ENCODE measurements around the gene SPINK1.
"Not testable (repeated sequence)": the region's sequence is repeated elsewhere in the genome, so short reads cannot be mapped to it uniquely, and the experiment has no call there.

SPINK1 gene

DNA sequence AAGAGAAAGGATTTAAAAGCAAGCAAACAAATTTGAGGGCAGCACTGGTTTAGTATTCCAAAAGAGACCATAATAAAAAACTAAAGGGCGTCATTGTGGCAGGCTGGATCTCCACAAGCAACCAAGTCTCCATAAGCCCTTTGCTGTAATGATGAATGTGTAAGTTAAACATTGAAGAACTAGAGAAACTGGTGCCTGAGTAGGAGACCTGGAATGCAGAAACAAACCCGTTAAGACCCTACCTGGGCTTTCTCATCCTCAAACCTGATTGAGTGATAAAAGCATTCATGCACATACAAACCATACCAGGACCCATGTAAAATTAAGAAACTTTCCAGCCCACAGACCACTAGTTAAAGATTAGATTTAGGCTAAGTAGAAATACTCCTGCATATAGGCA is 45.2 kb upstream of the SPINK1 start:
- no peaks in the 10 kb centered on the region for H3K79me2 ChIP-seq (ENCODE audit: low read length)
- H3K36me3 ChIP-seq (replicated peaks; ENCODE audit: low read depth, low read length) = no peaks in the 10 kb centered on the region
- no peak overlapping the region for H3K9ac ChIP-seq (ENCODE audit: low read length)
- H3K27ac ChIP-seq (ENCODE audit: low read length) = no peak overlapping the region
- no peak overlapping the region for H3K4me2 ChIP-seq (ENCODE audit: low read length)
- peaks cover 29% of the 10 kb centered on the region for H3K27me3 ChIP-seq (ENCODE audit: low read depth, low read length)
- TF ChIP-seq, protein P1, sequence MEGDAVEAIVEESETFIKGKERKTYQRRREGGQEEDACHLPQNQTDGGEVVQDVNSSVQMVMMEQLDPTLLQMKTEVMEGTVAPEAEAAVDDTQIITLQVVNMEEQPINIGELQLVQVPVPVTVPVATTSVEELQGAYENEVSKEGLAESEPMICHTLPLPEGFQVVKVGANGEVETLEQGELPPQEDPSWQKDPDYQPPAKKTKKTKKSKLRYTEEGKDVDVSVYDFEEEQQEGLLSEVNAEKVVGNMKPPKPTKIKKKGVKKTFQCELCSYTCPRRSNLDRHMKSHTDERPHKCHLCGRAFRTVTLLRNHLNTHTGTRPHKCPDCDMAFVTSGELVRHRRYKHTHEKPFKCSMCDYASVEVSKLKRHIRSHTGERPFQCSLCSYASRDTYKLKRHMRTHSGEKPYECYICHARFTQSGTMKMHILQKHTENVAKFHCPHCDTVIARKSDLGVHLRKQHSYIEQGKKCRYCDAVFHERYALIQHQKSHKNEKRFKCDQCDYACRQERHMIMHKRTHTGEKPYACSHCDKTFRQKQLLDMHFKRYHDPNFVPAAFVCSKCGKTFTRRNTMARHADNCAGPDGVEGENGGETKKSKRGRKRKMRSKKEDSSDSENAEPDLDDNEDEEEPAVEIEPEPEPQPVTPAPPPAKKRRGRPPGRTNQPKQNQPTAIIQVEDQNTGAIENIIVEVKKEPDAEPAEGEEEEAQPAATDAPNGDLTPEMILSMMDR (IDR thresholded peaks at IDR 0.05; ENCODE audit: low read depth, low read length) = no peak
- TF ChIP-seq EZH2phosphoT487 (IDR thresholded peaks at IDR 0.05; ENCODE audit: low read depth) = no peak
- H2AFZ ChIP-seq (ENCODE audit: low read depth, low read length) = no peak overlapping the region
- H3K4me1 ChIP-seq (ENCODE audit: low read length) = no peaks in the 10 kb centered on the region
- H3K4me3 ChIP-seq (ENCODE audit: low read length) = no peak overlapping the region
- no peaks in the 10 kb centered on the region for H3K9me3 ChIP-seq (ENCODE audit: insufficient read depth, low read length)
- no peaks in the 10 kb centered on the region for H4K20me1 ChIP-seq (ENCODE audit: insufficient read depth, low read length)

DNA sequence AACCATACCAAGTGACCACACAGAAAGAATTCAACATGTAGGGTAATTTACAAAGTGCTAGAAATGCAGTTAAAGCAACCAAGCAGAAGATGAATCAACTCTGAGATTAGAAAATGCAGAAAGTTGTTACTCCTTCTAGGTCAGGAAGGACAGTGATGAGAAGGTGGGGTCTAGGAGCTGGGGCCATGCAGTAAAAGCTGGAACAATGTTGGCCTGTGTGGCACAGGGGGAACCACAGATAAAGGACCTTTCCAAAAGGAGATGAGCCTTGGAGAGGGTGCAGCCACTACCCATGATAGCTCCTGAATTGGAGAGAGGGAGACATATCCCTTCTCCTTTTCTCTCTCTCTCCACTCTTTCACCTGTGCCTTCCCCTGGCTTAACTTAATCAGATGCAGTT is 44.7 kb upstream of the SPINK1 start:
- Histone ChIP-seq H3K4me2 (ENCODE audit: low read length) (no peak overlapping the region), H3K27me3 (ENCODE audit: low read depth, low read length) (peaks cover 29% of the 10 kb centered on the region), H2AFZ (ENCODE audit: low read depth, low read length) (no peak overlapping the region), H3K4me1 (ENCODE audit: low read length) (no peaks in the 10 kb centered on the region), H4K20me1 (ENCODE audit: insufficient read depth, low read length) (no peaks in the 10 kb centered on the region), H3K9ac (ENCODE audit: low read length) (no peak overlapping the region), H3K36me3 (replicated peaks; ENCODE audit: low read depth, low read length) (no peaks in the 10 kb centered on the region), H3K27ac (ENCODE audit: low read length) (no peak overlapping the region), H3K9me3 (ENCODE audit: insufficient read depth, low read length) (no peaks in the 10 kb centered on the region), H3K4me3 (ENCODE audit: low read length) (no peak overlapping the region), H3K79me2 (ENCODE audit: low read length) (no peaks in the 10 kb centered on the region)
- TF ChIP-seq, protein P1 (IDR thresholded peaks at IDR 0.05; ENCODE audit: low read depth, low read length) = no peak
- no peak for TF ChIP-seq EZH2phosphoT487 (IDR thresholded peaks at IDR 0.05; ENCODE audit: low read depth)

DNA sequence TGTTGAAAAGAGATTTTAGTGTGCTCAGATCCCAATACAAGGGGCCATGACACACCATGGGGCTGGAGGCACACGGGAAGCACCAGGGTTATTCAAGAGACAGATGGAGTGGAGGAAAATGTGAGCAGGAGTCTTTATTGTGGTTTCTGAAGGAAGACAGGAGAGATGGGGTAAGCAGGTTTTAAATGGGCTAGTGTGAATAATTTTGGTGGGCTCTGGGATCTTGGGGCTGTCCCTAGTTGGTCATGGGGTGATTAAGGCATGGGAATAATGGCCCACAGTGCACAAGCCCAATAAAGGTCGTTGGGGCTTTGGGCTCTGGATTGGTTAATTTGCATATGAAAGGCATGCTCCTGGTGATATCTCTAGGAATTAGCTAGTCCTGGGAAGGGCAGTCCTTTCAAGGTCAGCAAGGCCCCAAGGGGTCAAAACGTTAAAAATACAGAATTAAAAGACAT is 43.5 kb upstream of the SPINK1 start:
- TF ChIP-seq, protein P1 (IDR thresholded peaks at IDR 0.05; ENCODE audit: low read depth, low read length) = no peak
- TF ChIP-seq EZH2phosphoT487 (IDR thresholded peaks at IDR 0.05; ENCODE audit: low read depth) = no peak
- no peak overlapping the region for H3K27ac ChIP-seq (ENCODE audit: low read length)

GRCh38 chr5:147874118-147874875 is 42.8 kb upstream of the SPINK1 start:
- H3K4me1 ChIP-seq (ENCODE audit: low read length); H4K20me1 ChIP-seq (ENCODE audit: insufficient read depth, low read length); H2AFZ ChIP-seq (ENCODE audit: low read depth, low read length); H3K9me3 ChIP-seq (ENCODE audit: insufficient read depth, low read length); H3K27ac ChIP-seq (ENCODE audit: low read length); H3K79me2 ChIP-seq (ENCODE audit: low read length); H3K9ac ChIP-seq (ENCODE audit: low read length); H3K4me2 ChIP-seq (ENCODE audit: low read length); H3K36me3 ChIP-seq (replicated peaks; ENCODE audit: low read depth, low read length); H3K4me3 ChIP-seq (ENCODE audit: low read length): not testable (repeated sequence)
- peaks cover 21% of the 10 kb centered on the region for H3K27me3 ChIP-seq (ENCODE audit: low read depth, low read length)

More for the DNA sequence above, 43.5 kb upstream of the SPINK1 start:
- H4K20me1 ChIP-seq (ENCODE audit: insufficient read depth, low read length) = no peaks in the 10 kb centered on the region
- no peak overlapping the region for H3K4me2 ChIP-seq (ENCODE audit: low read length)
- H3K4me3 ChIP-seq (ENCODE audit: low read length) = no peak overlapping the region
- no peaks in the 10 kb centered on the region for H3K9me3 ChIP-seq (ENCODE audit: insufficient read depth, low read length)
- no peaks in the 10 kb centered on the region for H3K79me2 ChIP-seq (ENCODE audit: low read length)
- H3K4me1 ChIP-seq (ENCODE audit: low read length) = no peaks in the 10 kb centered on the region
- H3K36me3 ChIP-seq (replicated peaks; ENCODE audit: low read depth, low read length) = no peaks in the 10 kb centered on the region
- peaks cover 22% of the 10 kb centered on the region for H3K27me3 ChIP-seq (ENCODE audit: low read depth, low read length)
- H2AFZ ChIP-seq (ENCODE audit: low read depth, low read length) = no peak overlapping the region
- H3K9ac ChIP-seq (ENCODE audit: low read length) = no peak overlapping the region

- H3K4me3 ChIP-seq (ENCODE audit: low read length); H3K27ac ChIP-seq (ENCODE audit: low read length); H3K36me3 ChIP-seq (replicated peaks; ENCODE audit: low read depth, low read length); H3K9ac ChIP-seq (ENCODE audit: low read length); H3K9me3 ChIP-seq (ENCODE audit: insufficient read depth, low read length); H2AFZ ChIP-seq (ENCODE audit: low read depth, low read length); H3K79me2 ChIP-seq (ENCODE audit: low read length); H3K27me3 ChIP-seq (ENCODE audit: low read depth, low read length); H3K4me2 ChIP-seq (ENCODE audit: low read length); H3K4me1 ChIP-seq (ENCODE audit: low read length); H4K20me1 ChIP-seq (ENCODE audit: insufficient read depth, low read length): not testable (repeated sequence)
Measured at GRCh38 chr5:147872744-147873435, 41.4 kb upstream of the SPINK1 start.

- H3K4me3 ChIP-seq (ENCODE audit: low read length); H3K4me1 ChIP-seq (ENCODE audit: low read length); H3K9ac ChIP-seq (ENCODE audit: low read length); H3K9me3 ChIP-seq (ENCODE audit: insufficient read depth, low read length); H4K20me1 ChIP-seq (ENCODE audit: insufficient read depth, low read length); H3K79me2 ChIP-seq (ENCODE audit: low read length); H3K4me2 ChIP-seq (ENCODE audit: low read length); H2AFZ ChIP-seq (ENCODE audit: low read depth, low read length); H3K36me3 ChIP-seq (replicated peaks; ENCODE audit: low read depth, low read length); H3K27ac ChIP-seq (ENCODE audit: low read length); H3K27me3 ChIP-seq (ENCODE audit: low read depth, low read length): not testable (repeated sequence)
Measured at GRCh38 chr5:147871980-147872549, 40.6 kb upstream of the SPINK1 start.

GRCh38 chr5:147869892-147870291 is 38.4 kb upstream of the SPINK1 start:
- not testable (repeated sequence) for H3K79me2 ChIP-seq (ENCODE audit: low read length); H3K27me3 ChIP-seq (ENCODE audit: low read depth, low read length); H4K20me1 ChIP-seq (ENCODE audit: insufficient read depth, low read length); H3K4me1 ChIP-seq (ENCODE audit: low read length); H3K4me3 ChIP-seq (ENCODE audit: low read length); H3K4me2 ChIP-seq (ENCODE audit: low read length); H3K9me3 ChIP-seq (ENCODE audit: insufficient read depth, low read length); H3K36me3 ChIP-seq (replicated peaks; ENCODE audit: low read depth, low read length); H3K27ac ChIP-seq (ENCODE audit: low read length); H2AFZ ChIP-seq (ENCODE audit: low read depth, low read length); H3K9ac ChIP-seq (ENCODE audit: low read length)

Data from OCI-LY3 (cell line).